HCT116 (cell line): ENCODE results near the gene TLX3.

Source experiments
- CEBPB ChIP-seq: IDR thresholded peaks from 2 replicates; pipeline ENCODE4 v1.6.1; 2012; ENCODE audit warnings: low read depth
- CTCF ChIP-seq, 3 experiments: fragments of 200-600 bp in 1 of 3; sonication (generic) in 1 of 3; IDR thresholded peaks in 2 of 3; conservative IDR thresholded peaks in 1 of 3; 2 replicates each; pipeline ENCODE4 v1.5.1; 2012 to 2017; ENCODE audit warnings: low read depth in 2 of 3, low read length in 2 of 3, antibody characterized with exemption in 1 of 3, borderline replicate concordance in 1 of 3, control low read depth in 1 of 3, mild to moderate bottlenecking in 1 of 3, mixed read lengths in 1 of 3, mixed run types in 1 of 3, moderate library complexity in 1 of 3; ENCODE audit not compliant: insufficient read depth in 1 of 3
- EGR1 ChIP-seq: IDR thresholded peaks from 2 replicates; pipeline ENCODE4 v1.6.1; 2012; ENCODE audit warnings: low read depth
- EZH2 ChIP-seq: fragments of 200-600 bp; sonication (generic); IDR thresholded peaks from 2 replicates; pipeline ENCODE4 v1.6.1; 2017; ENCODE audit warnings: antibody characterized with exemption, mixed run types
- EZH2phosphoT487 ChIP-seq: fragments of 200-600 bp; IDR thresholded peaks from 2 replicates; pipeline ENCODE4 v1.6.1; 2018; ENCODE audit warnings: antibody characterized with exemption, borderline replicate concordance
- FOSL1 ChIP-seq: IDR thresholded peaks from 2 replicates; pipeline ENCODE4 v1.6.1; 2012; ENCODE audit warnings: low read depth
- JUND ChIP-seq: IDR thresholded peaks from 2 replicates; pipeline ENCODE4 v1.6.1; 2012
- POLR2A ChIP-seq: IDR thresholded peaks from 2 replicates; pipeline ENCODE4 v1.7.0; 2011; ENCODE audit warnings: borderline replicate concordance; ENCODE audit not compliant: insufficient read depth, insufficient read length; ENCODE audit errors: extremely low read depth
- POLR2AphosphoS5 ChIP-seq: IDR thresholded peaks from 2 replicates; pipeline ENCODE4 v1.6.1; 2011; ENCODE audit warnings: mild to moderate bottlenecking, low read depth, low read length, moderate library complexity
- RAD21 ChIP-seq: IDR thresholded peaks from 2 replicates; pipeline ENCODE4 v1.6.1; 2012; ENCODE audit warnings: low read depth, mild to moderate bottlenecking
- SIN3A ChIP-seq: IDR thresholded peaks from 2 replicates; pipeline ENCODE4 v1.6.1; 2012; ENCODE audit warnings: low read depth
- SRF ChIP-seq: IDR thresholded peaks from 2 replicates; pipeline ENCODE4 v1.6.1; 2012; ENCODE audit warnings: low read depth
- YY1 ChIP-seq: IDR thresholded peaks from 2 replicates; pipeline ENCODE4 v1.6.1; 2011; ENCODE audit warnings: low read length, low read depth, moderate library complexity, mild to moderate bottlenecking; ENCODE audit not compliant: insufficient replicate concordance; ENCODE audit errors: extremely low read depth
- ZNF274 ChIP-seq: fragments of 200-500 bp; sonication (Bioruptor generic); IDR thresholded peaks from 2 replicates; pipeline ENCODE4 v1.6.1; 2014; ENCODE audit warnings: mild to moderate bottlenecking, low read depth, low read length, inconsistent platforms

GRCh38 chr5:171307789-171308452 lies 1.1 kb upstream of the TLX3 start:
- no peak for TF ChIP-seq EZH2phosphoT487
- TF ChIP-seq CTCF (IDR thresholded peaks at IDR 0.05 in 2 of 3, conservative IDR thresholded peaks at IDR 0.05 in 1 of 3; ENCODE audit: borderline replicate concordance in 1 of 3, insufficient read depth in 1 of 3, low read depth in 2 of 3, low read length in 2 of 3) = no peak
- no peak for TF ChIP-seq POLR2AphosphoS5
- no peak for TF ChIP-seq EGR1
- TF ChIP-seq JUND = no peak
- TF ChIP-seq ZNF274 = no peak
- TF ChIP-seq SRF = no peak
- TF ChIP-seq POLR2A = no peak
- no peak for TF ChIP-seq FOSL1
- no peak for TF ChIP-seq YY1
- TF ChIP-seq RAD21 = no peak
- no peak for TF ChIP-seq CEBPB
- no peak for TF ChIP-seq EZH2
- TF ChIP-seq SIN3A = no peak
